GM12801 (cell line): ENCODE results near the gene CIAO3.

Source experiments
- TF ChIP-seq, protein P1 (sequence below): IDR thresholded peaks from one replicate; pipeline ENCODE4 v1.5.1; 2011; ENCODE audit warnings: control low read depth; ENCODE audit not compliant: insufficient read length; ENCODE audit errors: extremely low read depth

CIAO3 gene

DNA sequence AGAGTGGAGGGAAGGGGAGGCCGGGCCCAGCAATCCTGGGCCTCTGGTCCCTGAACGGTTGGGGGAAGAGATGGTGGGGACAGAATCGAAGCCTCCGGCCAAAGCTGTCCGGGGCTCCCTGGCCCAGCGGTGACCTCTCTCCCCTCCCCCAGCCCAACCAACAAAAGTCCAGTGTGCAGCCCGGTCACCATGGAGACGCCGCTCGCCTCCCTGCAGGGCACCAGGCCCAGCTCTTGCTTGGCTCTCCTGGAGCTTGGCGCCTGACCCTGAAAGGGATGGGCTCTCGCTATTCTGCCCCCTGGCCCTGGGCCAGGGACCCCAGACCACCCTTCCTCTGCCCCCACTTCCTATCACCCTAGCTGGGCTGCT is 24.6 kb downstream of the CIAO3 start:
- TF ChIP-seq, protein P1, sequence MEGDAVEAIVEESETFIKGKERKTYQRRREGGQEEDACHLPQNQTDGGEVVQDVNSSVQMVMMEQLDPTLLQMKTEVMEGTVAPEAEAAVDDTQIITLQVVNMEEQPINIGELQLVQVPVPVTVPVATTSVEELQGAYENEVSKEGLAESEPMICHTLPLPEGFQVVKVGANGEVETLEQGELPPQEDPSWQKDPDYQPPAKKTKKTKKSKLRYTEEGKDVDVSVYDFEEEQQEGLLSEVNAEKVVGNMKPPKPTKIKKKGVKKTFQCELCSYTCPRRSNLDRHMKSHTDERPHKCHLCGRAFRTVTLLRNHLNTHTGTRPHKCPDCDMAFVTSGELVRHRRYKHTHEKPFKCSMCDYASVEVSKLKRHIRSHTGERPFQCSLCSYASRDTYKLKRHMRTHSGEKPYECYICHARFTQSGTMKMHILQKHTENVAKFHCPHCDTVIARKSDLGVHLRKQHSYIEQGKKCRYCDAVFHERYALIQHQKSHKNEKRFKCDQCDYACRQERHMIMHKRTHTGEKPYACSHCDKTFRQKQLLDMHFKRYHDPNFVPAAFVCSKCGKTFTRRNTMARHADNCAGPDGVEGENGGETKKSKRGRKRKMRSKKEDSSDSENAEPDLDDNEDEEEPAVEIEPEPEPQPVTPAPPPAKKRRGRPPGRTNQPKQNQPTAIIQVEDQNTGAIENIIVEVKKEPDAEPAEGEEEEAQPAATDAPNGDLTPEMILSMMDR = no peak

DNA sequence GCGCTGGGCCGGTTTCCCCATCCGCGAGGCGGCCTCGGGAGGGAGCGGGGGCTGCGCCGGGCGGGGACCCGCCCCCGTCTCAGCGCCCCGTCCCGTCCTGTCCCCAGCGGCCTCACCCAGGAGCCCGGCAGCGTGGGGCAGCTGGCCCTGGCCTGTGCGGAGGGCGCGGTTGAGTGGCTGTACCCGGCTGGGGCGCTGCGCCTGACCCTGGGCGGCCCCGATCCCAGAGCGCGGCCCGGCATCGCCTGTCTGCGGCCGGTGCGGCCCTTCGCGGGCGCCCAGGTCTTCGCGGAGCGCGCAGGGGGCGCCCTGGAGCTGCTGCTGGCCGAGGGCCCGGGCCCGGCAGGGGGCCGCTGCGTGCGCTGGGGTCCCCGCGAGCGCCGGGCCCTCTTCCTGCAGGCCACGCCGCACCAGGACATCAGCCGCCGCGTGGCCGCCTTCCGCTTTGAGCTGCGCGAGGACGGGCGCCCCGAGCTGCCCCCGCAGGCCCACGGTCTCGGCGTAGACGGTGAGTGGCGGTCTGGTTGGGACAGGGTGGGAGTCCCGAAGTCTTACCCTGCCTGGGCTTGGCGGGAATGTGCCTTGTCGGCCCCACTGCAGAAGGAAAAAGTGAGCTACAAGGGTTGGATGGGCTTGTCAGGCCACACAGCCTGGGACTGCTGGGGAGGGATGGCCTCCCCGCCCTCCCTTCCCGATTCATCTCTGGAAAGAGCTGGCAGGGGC is 25.2 kb downstream of the CIAO3 start:
- TF ChIP-seq, protein P1 = no peak

DNA sequence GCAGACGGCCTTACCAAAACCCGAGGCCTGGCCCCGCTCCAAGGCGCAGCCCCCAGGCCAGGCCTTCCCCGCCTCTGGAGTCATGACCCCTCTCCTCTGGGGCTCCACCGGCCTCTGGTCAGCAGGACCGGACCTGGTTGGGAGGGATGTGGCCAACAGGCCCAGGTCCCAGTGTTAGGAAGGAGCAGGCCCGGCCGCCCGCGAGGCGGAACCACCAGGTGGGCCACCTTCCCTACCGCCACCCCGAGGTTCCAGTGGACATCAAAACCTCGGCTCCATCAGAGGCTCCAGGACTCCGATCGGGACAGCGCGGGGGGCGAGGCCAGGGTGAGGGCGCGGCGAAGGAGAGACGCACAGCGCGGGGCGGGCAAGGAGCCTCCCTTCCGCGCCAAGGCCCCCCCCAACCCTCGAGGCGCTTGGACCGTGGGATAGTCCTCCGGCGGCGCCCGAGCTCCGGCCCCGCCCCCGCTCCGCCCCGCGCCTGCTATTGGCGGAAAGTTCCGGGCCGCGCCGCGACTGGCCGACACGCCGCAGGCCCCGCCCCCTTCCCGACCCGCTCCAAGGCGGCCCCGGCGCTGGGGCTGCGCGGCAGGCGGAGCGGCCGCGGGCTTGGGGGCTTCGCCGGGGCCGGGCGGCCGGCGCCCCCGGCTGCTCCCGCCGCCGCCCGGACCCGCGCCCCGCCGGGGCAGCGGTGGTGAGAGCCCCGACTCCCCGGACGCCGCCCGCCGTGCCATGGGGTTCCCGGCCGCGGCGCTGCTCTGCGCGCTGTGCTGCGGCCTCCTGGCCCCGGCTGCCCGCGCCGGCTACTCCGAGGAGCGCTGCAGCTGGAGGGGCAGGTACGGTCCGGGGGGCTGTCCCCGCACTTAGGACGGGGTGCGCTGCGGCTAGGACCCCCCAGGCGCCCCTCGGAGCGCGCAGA is 26.0 kb downstream of the CIAO3 start, which contains the start of gene METRN:
TSS of gene METRN (plus strand) at position 561 of the 919 bp plus-strand sequence. CDS start at position 733, 172 bp downstream.
- TF ChIP-seq, protein P1 = no peak

DNA sequence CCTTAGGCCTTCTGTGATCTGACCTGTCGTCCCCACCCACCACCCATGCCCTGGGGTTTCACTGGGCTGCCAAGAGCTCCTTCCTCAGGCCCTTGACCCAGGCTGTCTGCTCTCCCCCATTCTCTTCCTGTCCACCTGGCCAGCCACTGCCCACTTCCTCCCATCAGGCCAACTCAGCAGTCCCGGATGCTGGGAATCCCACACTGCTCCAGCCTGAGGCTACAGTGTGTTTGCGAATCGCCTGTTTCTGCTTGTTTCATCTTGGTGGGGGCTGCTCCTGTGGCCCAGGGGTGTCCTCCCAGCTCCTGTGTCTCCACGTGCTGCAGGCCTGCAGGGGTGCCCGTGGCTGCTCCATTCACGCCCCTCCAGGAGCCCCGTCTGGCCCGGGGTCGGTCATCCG is 26.7 kb downstream of the CIAO3 start:
- TF ChIP-seq, protein P1 = no peak

DNA sequence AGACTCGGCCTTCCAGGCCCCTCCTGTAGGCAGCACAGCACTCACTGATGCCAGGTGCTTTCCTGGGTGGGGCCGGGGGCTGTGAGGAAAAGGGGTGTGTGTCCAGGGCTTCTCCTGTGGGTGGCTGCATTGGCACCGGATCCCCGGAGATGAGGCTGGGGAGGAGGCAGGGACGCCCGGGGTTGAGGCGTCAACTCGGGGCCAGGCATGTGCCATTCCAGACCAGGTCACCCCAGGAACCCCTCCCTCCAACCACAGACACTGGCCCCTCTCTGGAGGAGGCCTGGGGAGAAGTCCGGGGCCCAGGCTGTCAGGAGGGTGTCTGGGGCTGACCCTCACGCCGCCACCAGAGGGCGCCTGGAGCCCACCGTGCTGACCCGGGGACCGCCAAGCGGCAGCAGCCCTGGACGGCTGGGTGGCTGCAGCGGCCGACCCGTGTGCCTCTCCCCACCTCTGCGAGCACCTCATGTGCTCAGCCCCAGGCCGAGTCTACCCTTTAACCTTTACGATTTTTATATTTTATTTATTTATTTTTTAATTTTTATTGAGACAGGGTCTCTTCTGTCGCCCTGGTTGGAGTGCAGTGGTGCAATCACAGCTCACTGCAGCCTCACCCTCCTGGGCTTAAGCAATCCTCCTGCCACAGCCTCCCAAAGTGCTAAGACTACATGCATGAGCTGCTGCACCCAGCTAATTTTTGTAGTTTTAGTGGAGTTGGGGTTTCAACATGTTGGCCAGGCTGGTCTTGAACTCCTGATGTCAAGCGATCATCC is 29.1 kb downstream of the CIAO3 start:
- TF ChIP-seq, protein P1 = no peak

DNA sequence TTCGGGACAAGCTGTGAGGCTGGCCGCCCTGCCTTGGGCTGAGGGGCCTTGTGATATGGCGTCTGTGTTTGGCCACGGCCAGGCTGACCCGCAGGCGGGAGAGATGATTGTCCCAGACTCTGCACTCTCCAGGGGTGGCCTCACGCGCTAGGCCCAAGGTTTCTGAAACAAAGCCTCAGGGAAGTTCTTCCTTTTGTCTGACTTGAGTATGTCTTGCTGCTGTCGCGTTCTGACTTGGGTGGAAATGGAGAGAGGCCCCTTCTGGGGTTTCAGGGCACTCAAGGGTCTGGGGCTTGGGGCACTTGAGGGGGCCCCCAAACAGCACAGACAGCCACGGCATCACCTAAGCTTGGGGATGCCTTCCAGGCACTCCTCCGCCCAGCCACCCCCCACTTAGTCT is 29.7 kb downstream of the CIAO3 start:
- TF ChIP-seq, protein P1 = no peak
